HepG2 (cell line): ENCODE measurements around the gene PYGO2. TPM values are rescaled to one million over a fixed set of nuclear protein-coding genes. Genes with fewer than 3 reads are reported as not detected.

Experiments used
- ATAD3A ChIP-seq: sonication (generic); formaldehyde crosslinking; IDR thresholded peaks from 2 replicates; pipeline ENCODE4 v1.4.0; 2020; ENCODE audit warnings: missing genetic modification reagents
- ATF4 ChIP-seq, 2 experiments: fragments of 450-650 bp in 1 of 2; sonication (generic) in 1 of 2; formaldehyde crosslinking; IDR thresholded peaks; 2 replicates each; pipeline versions ENCODE4 v1.5.0 to v1.8.0; 2020 to 2022; ENCODE audit warnings: mild to moderate bottlenecking in 1 of 2, missing genetic modification reagents in 1 of 2
- CENPX ChIP-seq: sonication (generic); formaldehyde crosslinking; IDR thresholded peaks from 2 replicates; pipeline ENCODE4 v1.9.0; 2021; ENCODE audit warnings: mild to moderate bottlenecking, missing genetic modification reagents, moderate library complexity
- KDM5A ChIP-seq: fragments of 200-600 bp; sonication (generic); IDR thresholded peaks from 2 replicates; pipeline ENCODE4 v1.7.0; 2018; ENCODE audit warnings: antibody characterized with exemption, mild to moderate bottlenecking, low read length, borderline replicate concordance
- MAF1 ChIP-seq: sonication (generic); formaldehyde crosslinking; IDR thresholded peaks from 2 replicates; pipeline ENCODE4 v1.5.0; 2020; ENCODE audit warnings: missing genetic modification reagents, borderline replicate concordance
- MAFF ChIP-seq: IDR thresholded peaks from 2 replicates; pipeline ENCODE4 v1.6.1; 2011; ENCODE audit warnings: low read depth, low read length, improper control_type of control experiment
- NCOA2 ChIP-seq: sonication (generic); formaldehyde crosslinking; IDR thresholded peaks from 2 replicates; pipeline ENCODE4 v1.8.0; 2022; ENCODE audit warnings: inconsistent platforms
- NFYC ChIP-seq: IDR thresholded peaks from 2 replicates; pipeline ENCODE4 v1.6.1; 2016; ENCODE audit warnings: missing genetic modification reagents, missing compliant biosample characterization
- PHF20 ChIP-seq: sonication (generic); formaldehyde crosslinking; IDR thresholded peaks from 2 replicates; pipeline ENCODE4 v1.5.0; 2020; ENCODE audit warnings: mild to moderate bottlenecking, missing genetic modification reagents
- PTBP1 ChIP-seq: fragments of 200-400 bp; formaldehyde crosslinking; IDR thresholded peaks from 2 replicates; pipeline ENCODE4 v1.6.1; 2018; ENCODE audit warnings: low read length, low read depth; ENCODE audit not compliant: poor library complexity, severe bottlenecking
- RNF219 ChIP-seq: sonication (generic); formaldehyde crosslinking; IDR thresholded peaks from 2 replicates; pipeline ENCODE4 v1.5.0; 2020; ENCODE audit warnings: mild to moderate bottlenecking, missing genetic modification reagents
- SNAPC5 ChIP-seq: sonication (generic); formaldehyde crosslinking; IDR thresholded peaks from 2 replicates; pipeline ENCODE4 v1.8.1; 2023; ENCODE audit warnings: mild to moderate bottlenecking, missing genetic modification reagents, borderline replicate concordance
- ZMAT3 ChIP-seq: sonication (generic); formaldehyde crosslinking; conservative IDR thresholded peaks from 2 replicates; pipeline ENCODE4 v1.7.0; 2021; ENCODE audit warnings: missing genetic modification reagents
- ZNF260 ChIP-seq: sonication (generic); formaldehyde crosslinking; IDR thresholded peaks from 2 replicates; pipeline ENCODE4 v1.4.0; 2020; ENCODE audit warnings: missing genetic modification reagents, low read depth, mild to moderate bottlenecking, borderline replicate concordance
- ZNF343 ChIP-seq: sonication (generic); formaldehyde crosslinking; IDR thresholded peaks from 2 replicates; pipeline ENCODE4 v1.4.0; 2020; ENCODE audit warnings: mild to moderate bottlenecking, missing genetic modification reagents
- ZNF564 ChIP-seq: sonication (generic); formaldehyde crosslinking; IDR thresholded peaks from 2 replicates; pipeline ENCODE4 v1.8.1; 2023; ENCODE audit warnings: mild to moderate bottlenecking, missing genetic modification reagents
- polyA plus RNA-seq, 8 experiments: library from polyadenylated mRNA; depleted of rRNA in 3 of 8; stranded (reverse) in 7 of 8; unstranded in 1 of 8; fragments of >200 nt; fragmentation: Illumina TruSeq in 4 of 8; extraction: Trizol in 4 of 8; gene quantifications; 2 replicates each; pipeline versions ENCODE4 v1.2.1 to v1.2.3, GENCODE V29; 2011 to 2016; ENCODE audit warnings: low read depth in 4 of 8, missing spikeins in 1 of 8, mixed read lengths in 1 of 8; ENCODE audit not compliant: insufficient read depth in 1 of 8
- total RNA-seq, 5 experiments: library from RNA; depleted of rRNA; stranded (reverse); fragments of >200 nt; fragmentation: Illumina TruSeq; extraction: Trizol; gene quantifications; 2 replicates each; pipeline ENCODE4 v1.2.3, GENCODE V29; 2016; ENCODE audit warnings: low read depth in 1 of 5
- TF ChIP-seq, protein P1 (sequence below): sonication (generic); formaldehyde crosslinking; IDR thresholded peaks from 2 replicates; pipeline ENCODE4 v1.5.0; 2020; ENCODE audit warnings: mild to moderate bottlenecking, missing genetic modification reagents, borderline replicate concordance

The PYGO2 gene
- total and polyA plus RNA-seq, 2 of the 13 experiments (the other 11 are each of a cell fraction or from before 2014, with no cell fraction given) = 20.3 to 21.8 TPM

- TF ChIP-seq ATF4 (CRISPR knock-in tag; IDR thresholded peaks at IDR 0.05) = 0 out of 4 replicates have a peak, but pooled peaks of 1 of the 2 experiments have one; percentile 39
- TF ChIP-seq, protein P1, sequence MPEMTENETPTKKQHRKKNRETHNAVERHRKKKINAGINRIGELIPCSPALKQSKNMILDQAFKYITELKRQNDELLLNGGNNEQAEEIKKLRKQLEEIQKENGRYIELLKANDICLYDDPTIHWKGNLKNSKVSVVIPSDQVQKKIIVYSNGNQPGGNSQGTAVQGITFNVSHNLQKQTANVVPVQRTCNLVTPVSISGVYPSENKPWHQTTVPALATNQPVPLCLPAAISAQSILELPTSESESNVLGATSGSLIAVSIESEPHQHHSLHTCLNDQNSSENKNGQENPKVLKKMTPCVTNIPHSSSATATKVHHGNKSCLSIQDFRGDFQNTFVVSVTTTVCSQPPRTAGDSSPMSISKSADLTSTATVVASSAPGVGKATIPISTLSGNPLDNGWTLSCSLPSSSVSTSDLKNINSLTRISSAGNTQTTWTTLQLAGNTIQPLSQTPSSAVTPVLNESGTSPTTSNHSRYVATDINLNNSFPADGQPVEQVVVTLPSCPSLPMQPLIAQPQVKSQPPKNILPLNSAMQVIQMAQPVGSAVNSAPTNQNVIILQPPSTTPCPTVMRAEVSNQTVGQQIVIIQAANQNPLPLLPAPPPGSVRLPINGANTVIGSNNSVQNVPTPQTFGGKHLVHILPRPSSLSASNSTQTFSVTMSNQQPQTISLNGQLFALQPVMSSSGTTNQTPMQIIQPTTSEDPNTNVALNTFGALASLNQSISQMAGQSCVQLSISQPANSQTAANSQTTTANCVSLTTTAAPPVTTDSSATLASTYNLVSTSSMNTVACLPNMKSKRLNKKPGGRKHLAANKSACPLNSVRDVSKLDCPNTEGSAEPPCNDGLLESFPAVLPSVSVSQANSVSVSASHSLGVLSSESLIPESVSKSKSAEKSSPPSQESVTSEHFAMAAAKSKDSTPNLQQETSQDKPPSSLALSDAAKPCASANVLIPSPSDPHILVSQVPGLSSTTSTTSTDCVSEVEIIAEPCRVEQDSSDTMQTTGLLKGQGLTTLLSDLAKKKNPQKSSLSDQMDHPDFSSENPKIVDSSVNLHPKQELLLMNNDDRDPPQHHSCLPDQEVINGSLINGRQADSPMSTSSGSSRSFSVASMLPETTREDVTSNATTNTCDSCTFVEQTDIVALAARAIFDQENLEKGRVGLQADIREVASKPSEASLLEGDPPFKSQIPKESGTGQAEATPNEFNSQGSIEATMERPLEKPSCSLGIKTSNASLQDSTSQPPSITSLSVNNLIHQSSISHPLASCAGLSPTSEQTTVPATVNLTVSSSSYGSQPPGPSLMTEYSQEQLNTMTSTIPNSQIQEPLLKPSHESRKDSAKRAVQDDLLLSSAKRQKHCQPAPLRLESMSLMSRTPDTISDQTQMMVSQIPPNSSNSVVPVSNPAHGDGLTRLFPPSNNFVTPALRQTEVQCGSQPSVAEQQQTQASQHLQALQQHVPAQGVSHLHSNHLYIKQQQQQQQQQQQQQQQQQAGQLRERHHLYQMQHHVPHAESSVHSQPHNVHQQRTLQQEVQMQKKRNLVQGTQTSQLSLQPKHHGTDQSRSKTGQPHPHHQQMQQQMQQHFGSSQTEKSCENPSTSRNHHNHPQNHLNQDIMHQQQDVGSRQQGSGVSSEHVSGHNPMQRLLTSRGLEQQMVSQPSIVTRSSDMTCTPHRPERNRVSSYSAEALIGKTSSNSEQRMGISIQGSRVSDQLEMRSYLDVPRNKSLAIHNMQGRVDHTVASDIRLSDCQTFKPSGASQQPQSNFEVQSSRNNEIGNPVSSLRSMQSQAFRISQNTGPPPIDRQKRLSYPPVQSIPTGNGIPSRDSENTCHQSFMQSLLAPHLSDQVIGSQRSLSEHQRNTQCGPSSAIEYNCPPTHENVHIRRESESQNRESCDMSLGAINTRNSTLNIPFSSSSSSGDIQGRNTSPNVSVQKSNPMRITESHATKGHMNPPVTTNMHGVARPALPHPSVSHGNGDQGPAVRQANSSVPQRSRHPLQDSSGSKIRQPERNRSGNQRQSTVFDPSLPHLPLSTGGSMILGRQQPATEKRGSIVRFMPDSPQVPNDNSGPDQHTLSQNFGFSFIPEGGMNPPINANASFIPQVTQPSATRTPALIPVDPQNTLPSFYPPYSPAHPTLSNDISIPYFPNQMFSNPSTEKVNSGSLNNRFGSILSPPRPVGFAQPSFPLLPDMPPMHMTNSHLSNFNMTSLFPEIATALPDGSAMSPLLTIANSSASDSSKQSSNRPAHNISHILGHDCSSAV (CRISPR knock-in tag) = no peak
- no peak for TF ChIP-seq ATAD3A (CRISPR knock-in tag)
- no peak for TF ChIP-seq CENPX
- peak; percentile 99 for TF ChIP-seq NFYC
- TF ChIP-seq ZNF260 = no peak
- TF ChIP-seq MAFF = no peak
- TF ChIP-seq ZMAT3 = 0 out of 2 replicates have a peak, but pooled peaks have one; percentile 57
- TF ChIP-seq KDM5A = peak; percentile 69; the same call in 1 of the 2 replicates
- TF ChIP-seq MAF1 (CRISPR knock-in tag) = 0 out of 2 replicates have a peak, but pooled peaks have one; percentile 14
- peak; percentile 82; the same call in 1 of the 2 replicates for TF ChIP-seq PHF20 (CRISPR knock-in tag)
- peak; percentile 36 for TF ChIP-seq PTBP1
- peak; percentile 19; the same call in 1 of the 2 replicates for TF ChIP-seq ZNF343 (CRISPR knock-in tag)
- TF ChIP-seq RNF219 (CRISPR knock-in tag) = no peak
- peak; percentile 60; the same call in 1 of the 2 replicates for TF ChIP-seq ZNF564 (CRISPR knock-in tag)
- no peak for TF ChIP-seq NCOA2 (CRISPR knock-in tag)
- TF ChIP-seq SNAPC5 (CRISPR knock-in tag) = peak; percentile 76
These were observed 12.7 kb upstream of the PYGO2 start, which contains the start of gene CKS1B (continued) for GRCh38 chr1:154974102-154974807.
